GM21737 (cell line): ENCODE data around the gene TLL2.

Source experiments
- ATAC-seq: cut with Tn5 transposase; IDR thresholded peaks from one replicate; pipeline ENCODE4 v1.9.1; 2021; ENCODE audit warnings: mild to moderate bottlenecking, moderate library complexity; ENCODE audit not compliant: unreplicated experiment

Gene TLL2

DNA sequence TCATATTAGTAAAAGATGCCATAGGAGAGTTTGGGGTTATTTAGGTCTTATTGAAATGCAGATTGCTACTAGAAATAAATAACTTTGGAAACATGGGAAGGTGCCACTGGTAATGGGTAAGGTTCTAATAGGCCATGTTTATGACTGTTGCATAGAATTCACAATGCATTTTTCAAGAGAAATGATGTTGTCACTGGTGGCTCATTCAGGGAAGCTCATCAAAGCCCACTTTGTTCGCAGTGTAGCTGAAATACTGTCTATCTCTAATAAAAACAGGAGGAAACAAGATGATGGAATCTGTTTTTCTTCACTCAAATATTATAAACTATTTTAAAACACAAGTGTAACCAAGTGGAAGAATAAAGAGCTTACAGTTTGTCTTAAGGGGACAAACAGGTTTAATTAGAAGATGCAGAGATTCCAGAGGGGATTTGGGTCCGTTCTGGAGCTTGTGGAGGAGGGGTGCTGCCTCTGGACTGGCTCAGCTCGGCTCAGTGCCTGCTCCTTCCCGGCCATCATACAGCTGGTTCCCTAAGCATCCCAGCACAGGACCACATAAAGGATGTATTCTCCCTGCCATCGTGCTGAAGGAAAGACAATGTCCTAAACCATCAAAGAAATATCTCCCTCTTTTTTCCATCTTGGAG, 175.3 kb downstream of the TLL2 start:
- ATAC-seq = no peak

DNA sequence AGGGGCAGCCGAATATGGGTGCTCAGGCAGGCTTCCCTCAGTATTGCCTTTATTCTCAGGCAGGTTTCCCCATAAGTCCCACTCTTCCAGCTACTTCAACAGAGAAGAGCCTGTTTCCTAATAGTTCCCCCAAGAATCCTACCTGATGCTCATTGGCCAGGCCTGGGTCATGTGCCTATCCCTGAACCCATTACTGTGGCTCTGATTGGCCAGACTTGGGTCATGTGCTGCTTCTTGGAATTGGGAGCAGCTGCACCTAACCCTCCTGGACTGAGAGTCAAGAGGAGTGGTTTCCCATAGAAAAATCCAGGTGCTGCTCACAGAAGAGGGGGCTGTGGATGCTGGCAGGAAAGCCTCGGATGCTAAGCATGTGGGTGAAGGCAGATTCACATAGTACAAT, 176.6 kb downstream of the TLL2 start:
- ATAC-seq = no peak

DNA sequence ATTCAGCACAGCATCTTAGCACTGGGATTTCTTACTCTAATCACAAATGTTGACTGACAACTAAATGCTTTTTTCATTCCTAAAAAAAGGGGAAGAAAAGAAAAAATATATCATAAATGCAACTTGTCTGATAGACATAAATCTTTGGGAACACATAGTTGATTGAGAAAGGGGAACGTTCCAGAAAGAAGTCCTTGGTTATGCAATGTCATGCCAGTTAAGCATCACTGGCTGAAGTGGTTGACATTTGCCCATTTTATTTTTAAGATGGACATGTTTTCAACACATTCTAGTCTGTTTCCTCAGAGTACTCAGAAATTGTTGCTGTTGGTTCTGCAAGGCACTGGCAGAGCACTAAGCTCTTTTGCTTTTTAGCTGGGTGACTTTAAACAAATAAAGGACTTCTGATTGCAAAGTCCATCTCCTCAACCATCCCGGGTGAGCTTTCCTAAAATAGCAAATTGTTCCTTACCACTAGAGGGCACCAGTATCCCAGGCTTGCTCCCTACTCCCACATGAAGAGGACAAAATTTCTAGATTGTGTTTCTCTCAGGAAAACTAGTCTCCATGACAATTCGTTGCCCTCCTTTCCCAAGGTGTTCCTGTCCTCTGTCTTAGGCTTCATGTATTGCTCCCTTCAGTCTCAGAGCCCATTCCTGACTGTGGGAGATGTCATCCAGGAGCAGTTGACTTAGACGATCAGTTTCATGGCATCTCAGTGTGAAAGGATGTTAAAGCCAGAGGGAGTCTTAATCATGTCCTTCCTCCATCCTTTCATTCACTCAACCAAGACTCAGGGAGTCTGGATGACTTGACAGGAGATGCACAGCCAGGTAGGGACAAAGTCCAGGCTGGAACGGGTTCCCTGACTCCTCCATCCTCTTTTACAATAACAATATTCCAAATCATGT, 178.9 kb downstream of the TLL2 start:
- ATAC-seq = no peak

DNA sequence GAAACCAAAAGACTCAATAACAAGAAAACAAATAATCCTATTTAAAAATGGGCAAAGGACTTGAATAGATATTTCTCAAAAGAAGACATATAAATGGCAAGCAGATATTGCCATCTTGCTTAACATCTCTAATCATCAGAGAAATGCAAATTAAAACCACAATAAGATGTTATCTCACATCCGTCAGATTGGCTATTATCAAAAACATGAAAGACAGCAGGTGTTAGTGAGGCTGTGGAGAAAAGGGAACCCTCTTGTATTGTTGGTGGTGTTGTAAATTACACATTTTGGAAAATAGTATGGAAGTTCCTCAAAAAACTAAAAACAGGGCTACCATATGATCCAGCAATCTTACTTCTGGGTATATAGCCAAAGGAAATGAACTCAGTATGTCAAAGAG, 180.6 kb downstream of the TLL2 start:
- no peak for ATAC-seq

DNA sequence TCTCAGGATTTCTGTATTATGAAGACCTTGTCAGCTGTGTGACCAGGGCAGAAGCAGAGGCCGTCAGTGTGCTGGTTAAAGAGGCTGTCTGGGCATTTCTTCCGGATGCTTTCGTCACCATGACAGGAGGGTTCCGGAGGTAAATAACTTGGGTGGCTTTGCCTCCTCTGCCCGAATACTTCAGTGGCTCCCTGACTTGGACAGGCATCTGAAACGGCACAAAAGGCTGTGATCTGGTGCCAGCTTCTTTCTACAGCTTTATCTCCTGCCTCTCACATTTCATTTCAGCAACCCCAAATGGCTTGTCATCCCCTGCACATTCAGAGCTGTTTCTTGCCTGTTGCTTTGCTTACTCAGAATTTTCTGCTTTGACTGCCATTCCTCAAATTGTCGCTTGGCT, 186.3 kb downstream of the TLL2 start:
- ATAC-seq = no peak

DNA sequence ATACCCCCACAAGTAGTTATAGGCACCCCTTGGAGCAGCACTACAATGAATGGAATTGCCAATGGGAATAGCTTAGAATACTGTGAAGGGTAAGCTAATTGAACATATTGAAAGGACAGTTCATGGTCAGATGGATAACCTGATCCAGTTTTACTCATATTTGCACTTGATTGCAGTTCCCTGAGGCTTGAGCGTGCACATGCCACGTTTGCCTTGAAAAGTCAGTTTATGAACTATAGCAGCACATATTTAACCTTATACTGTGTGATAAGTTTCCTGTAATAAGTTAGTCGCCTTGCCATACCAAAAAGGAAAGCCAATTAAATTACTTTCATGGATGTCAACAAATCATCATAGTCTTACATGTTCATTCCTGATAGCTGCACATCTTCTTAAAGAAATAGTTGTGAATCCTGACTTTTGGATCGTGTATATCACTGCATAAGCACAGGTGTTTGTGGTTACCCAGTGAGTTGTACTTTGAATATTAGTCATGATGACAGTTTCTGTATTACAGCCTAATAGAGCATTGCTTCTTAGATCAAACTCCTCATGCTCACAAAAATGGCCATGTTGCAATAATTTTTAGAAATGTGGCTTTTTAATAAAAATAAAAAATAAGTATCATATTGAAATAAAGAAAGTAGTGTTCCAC, 187.9 kb downstream of the TLL2 start:
- ATAC-seq = peak; percentile 89

DNA sequence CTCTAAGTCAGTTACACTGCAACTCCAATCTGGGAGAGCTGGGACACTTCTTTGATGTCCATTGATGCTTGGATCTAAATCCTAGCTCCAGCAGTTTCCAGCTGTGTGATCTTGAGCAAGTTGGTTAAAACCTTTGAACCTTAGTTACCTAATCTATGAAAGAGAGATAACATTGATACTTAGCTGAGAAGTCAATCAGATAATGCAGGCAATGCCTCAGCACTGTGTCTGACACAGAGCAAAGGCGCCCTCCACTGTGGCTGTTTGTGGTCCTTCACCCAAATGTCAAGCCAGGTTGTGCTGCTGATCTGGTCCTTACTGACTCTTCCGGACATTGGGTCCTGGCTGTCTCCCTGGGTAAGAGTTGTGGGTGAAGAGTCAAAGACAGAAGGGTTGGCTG, 189.3 kb downstream of the TLL2 start:
- no peak for ATAC-seq

DNA sequence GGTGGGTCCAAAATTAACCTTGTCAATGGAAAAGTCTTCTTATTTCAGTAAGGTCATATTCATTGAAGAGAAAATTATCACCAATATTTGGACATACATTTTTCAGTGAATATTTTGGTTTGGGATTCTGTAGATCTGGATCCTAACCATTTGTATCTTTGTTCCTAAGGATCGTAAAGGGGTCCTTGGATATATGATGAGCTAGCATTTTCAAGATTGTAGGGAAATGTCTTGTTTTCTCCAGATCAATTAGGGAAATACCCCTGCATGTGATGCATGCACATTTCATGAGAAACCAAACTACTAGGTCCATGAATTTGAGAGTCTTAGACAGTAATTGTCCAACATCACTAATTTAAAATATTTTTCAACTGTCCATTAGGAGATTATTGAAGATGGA, 191.5 kb downstream of the TLL2 start:
- ATAC-seq = no peak

DNA sequence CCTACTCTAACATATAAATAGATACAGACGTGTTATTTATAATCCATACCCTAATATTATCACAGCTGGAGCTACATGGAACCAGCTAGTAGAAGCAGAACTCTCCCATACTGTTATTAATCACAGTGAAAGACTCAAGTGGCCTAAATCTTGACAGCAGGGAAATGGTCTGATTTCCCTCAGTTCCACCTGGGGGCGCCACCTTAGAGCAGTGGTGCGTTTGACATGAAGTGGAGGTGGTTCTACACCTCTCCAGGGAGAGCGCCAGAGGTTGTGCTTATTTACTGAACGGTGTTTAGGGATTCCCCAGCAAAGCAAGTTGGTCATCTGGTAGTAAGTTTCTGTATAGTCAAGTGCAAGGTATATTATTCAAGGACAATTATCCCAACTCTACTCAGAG, 191.9 kb downstream of the TLL2 start:
- no peak for ATAC-seq

DNA sequence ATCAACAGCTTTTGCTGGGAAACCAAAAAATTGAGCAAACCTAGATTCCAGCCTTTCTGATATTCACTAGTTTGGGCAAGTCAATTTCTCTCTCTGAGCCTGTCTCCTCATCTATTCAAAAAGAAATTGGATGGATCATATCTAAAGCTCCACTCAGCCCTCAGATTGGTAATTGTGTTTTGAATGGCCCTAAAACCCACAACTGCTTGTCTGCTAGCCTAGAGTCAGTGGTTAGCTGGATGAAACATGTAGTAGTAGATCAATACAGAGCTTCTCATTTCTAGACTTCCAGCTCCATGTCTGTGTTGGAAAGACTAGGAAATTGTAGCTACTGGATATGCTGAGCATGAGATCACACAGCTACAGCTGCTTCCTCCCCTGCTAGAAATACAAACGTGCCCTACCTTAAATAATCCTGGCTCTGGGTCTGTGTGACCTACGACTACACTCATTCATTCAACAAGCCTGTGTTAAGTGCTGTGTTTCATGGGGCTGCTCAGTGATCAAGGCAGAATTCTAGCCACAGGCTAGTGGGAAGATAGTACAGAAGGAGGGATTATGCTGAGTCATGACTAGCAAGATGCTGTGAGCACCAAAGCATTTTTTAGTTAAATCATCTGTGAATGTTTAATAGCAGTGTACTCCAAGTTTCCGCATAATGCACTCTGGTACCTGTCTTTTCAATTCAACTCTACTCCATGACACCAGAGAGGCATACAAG, 193.8 kb downstream of the TLL2 start:
- ATAC-seq = no peak

DNA sequence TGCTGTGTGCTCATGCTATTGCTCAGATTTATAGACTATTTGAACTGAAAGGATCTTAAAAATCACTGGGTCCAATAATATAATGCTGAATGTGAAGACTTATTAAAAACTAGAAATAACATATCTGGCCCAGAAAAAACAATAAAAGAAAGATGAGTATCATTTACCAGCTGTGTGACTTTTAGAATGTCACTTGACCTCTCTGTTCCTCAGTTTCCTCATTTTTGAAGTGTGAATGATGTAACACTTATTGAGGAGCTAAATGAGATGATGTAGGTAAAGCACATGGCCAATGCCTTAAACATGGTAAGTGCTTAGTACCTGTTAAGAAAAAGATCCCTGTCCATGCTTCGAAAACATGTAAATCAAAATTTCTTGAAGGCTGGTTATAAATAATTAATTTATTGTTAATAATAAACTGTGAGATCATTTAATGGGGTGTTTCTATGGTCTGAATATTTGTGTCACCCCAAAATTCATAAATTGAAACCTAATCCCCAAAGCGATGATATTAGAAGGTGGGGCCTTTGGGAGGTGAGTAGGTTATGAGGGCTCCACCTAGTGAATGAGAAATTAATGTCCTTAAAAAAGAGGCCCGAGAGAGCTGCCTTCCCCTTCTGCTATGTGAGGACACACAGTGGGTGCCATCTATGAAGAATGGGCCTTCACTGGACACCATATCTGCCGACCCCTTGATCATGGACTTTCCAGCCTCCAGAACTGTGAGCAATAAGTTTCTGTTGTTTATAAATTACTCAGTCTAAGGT, 196.5 kb downstream of the TLL2 start:
- no peak for ATAC-seq
